Cardiac ventricle fibroblast (primary cell): Measurements from ENCODE around the gene TRIM51G. TPM values are rescaled to one million over a fixed set of nuclear protein-coding genes. Genes with fewer than 3 reads are reported as not detected.

Experiments used
- total RNA-seq: library from RNA; depleted of rRNA; stranded (reverse); fragments of >200 nt; gene quantifications from 2 replicates; pipeline ENCODE4 v1.2.3, GENCODE V29; 2015

TRIM51G gene
- not detected in 2 replicates for total RNA-seq

GRCh38 chr11:48983785-48984184, at the start of gene TRIM51G:
Gene TRIM51G, minus strand, starts transcription at chr11:48983885. Its CDS starts 2,190 bp downstream, at chr11:48981695.

GRCh38 chr11:49028523-49028922, 44.8 kb upstream of the TRIM51G start, which contains the start of gene TRIM49B:
Gene TRIM49B, plus strand, starts transcription at chr11:49028823. Its CDS starts 2,777 bp downstream, at chr11:49031600.

Other genes starting within 250 kb of the TRIM51G start
- not detected in 2 replicates for gene TRIM49B, start 44.9 kb upstream of the TRIM51G start, total RNA-seq
- gene TRIM64C, start 75.2 kb upstream of the TRIM51G start, total RNA-seq: not detected in 2 replicates
- not detected in 2 replicates for gene FOLH1, start 224.7 kb upstream of the TRIM51G start, total RNA-seq